BLaER1 (cell line): ENCODE data around the gene TIMM10.
A peak's percentile ranks its signal among the peaks of the same experiment; 100 is the strongest.
"Not testable (repeated sequence)": the region's sequence is repeated elsewhere in the genome, so short reads cannot be mapped to it uniquely, and the experiment has no call there.

Source experiments
- H3K27ac ChIP-seq: shearing (Covaris generic); formaldehyde crosslinking; 2 replicates; pipeline ENCODE4 v1.8.1; 2022
- H3K27me3 ChIP-seq: shearing (Covaris generic); formaldehyde crosslinking; 2 replicates; pipeline ENCODE4 v1.8.1; 2022
- H3K36me3 ChIP-seq: shearing (Covaris generic); formaldehyde crosslinking; 2 replicates; pipeline ENCODE4 v1.8.1; 2022
- H3K4me1 ChIP-seq: shearing (Covaris generic); formaldehyde crosslinking; 2 replicates; pipeline ENCODE4 v1.8.1; 2022
- H3K4me2 ChIP-seq: shearing (Covaris generic); formaldehyde crosslinking; 2 replicates; pipeline ENCODE4 v1.8.1; 2022
- H3K4me3 ChIP-seq: shearing (Covaris generic); formaldehyde crosslinking; 2 replicates; pipeline ENCODE4 v1.8.1; 2022
- H3K9ac ChIP-seq: shearing (Covaris generic); formaldehyde crosslinking; 2 replicates; pipeline ENCODE4 v1.8.1; 2022
- H3K9me3 ChIP-seq: shearing (Covaris generic); formaldehyde crosslinking; 2 replicates; pipeline ENCODE4 v1.8.1; 2022
- H4K20me1 ChIP-seq: shearing (Covaris generic); formaldehyde crosslinking; 2 replicates; pipeline ENCODE4 v1.8.1; 2022
- Cebpa-rat ChIP-seq: shearing (Covaris generic); IDR thresholded peaks from 2 replicates; pipeline ENCODE4 v1.8.1; 2022

TIMM10 gene

DNA sequence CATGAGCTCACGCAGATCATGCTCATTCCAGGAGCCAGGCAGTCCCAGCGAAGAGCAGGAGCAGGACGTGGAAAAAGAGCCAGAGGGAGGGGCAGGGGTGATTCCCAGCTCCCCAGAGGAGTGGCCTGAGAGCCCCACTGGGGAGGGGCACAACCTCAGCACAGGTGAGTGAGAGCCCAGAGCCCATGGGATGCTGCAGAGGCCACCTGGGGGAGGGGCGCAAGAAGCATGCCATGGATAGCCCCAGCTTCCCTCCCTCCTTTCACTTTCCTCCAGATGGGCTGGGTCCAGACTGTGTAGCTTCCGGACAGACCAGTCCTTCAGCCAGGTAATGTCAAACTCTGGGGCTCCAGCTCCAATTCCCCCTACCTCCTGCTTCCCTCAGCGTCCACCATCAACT, 13.0 kb upstream of the TIMM10 start:
- Histone ChIP-seq H4K20me1 (no peaks in the 10 kb centered on the region), H3K9me3 (no peaks in the 10 kb centered on the region), H3K36me3 (peaks cover under 1% of the 10 kb centered on the region; the same call in 1 of the 2 replicates), H3K4me2 (no peak overlapping the region), H3K27ac (no peak overlapping the region), H3K4me3 (no peak overlapping the region), H3K4me1 (peaks cover 17% of the 10 kb centered on the region), H3K27me3 (no peaks in the 10 kb centered on the region), H3K9ac (no peak overlapping the region)
- no peak for TF ChIP-seq Cebpa-rat

DNA sequence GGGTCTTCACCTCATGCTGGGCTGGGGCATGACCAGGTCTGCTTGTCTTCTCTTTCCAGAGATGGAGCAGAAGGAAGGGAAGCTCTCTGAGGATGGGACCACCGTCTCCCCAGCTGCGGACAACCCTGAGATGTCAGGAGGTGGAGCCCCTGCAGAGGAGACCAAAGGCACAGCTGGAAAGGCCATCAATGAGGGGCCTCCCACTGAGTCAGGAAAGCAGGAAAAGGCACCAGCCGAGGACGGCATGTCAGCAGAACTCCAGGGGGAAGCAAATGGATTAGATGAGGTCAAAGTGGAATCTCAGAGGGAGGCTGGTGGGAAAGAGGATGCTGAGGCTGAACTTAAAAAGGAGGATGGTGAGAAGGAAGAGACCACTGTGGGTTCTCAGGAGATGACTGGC, 12.0 kb upstream of the TIMM10 start:
- no peak overlapping the region for H3K4me2 ChIP-seq
- TF ChIP-seq Cebpa-rat = no peak
- H3K4me1 ChIP-seq = peaks cover 8% of the 10 kb centered on the region
- H3K27me3 ChIP-seq = no peaks in the 10 kb centered on the region
- no peak overlapping the region for H3K27ac ChIP-seq
- H3K9me3 ChIP-seq = no peaks in the 10 kb centered on the region
- no peaks in the 10 kb centered on the region for H3K36me3 ChIP-seq
- no peaks in the 10 kb centered on the region for H4K20me1 ChIP-seq
- H3K4me3 ChIP-seq = no peak overlapping the region
- no peak overlapping the region for H3K9ac ChIP-seq

DNA sequence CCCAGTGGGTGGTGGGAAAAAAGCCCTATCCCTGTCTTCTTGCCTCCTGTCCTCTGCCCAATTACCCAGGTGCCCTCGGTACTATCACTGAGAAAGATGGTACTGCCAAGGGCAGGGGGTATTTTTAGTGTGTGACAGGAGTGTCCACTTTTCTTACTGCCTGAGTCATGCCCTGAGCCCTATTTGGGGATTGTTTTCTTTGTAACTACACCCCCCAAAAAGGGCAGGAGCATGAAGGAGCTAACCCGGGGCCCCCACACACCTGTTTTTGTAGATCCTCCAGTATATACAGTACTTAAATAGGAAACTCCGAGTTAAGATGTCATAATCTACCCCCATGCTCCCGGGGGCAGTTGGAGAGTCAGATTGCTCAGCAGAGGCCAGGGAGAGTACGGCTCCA, 10.6 kb upstream of the TIMM10 start:
- H3K4me1 ChIP-seq = no peaks in the 10 kb centered on the region
- H3K4me3 ChIP-seq = no peak overlapping the region
- no peak overlapping the region for H3K9ac ChIP-seq
- H3K9me3 ChIP-seq = no peaks in the 10 kb centered on the region
- no peaks in the 10 kb centered on the region for H4K20me1 ChIP-seq
- H3K27ac ChIP-seq = no peak overlapping the region
- H3K27me3 ChIP-seq = no peaks in the 10 kb centered on the region
- H3K4me2 ChIP-seq = no peak overlapping the region
- no peaks in the 10 kb centered on the region for H3K36me3 ChIP-seq
- TF ChIP-seq Cebpa-rat = no peak

DNA sequence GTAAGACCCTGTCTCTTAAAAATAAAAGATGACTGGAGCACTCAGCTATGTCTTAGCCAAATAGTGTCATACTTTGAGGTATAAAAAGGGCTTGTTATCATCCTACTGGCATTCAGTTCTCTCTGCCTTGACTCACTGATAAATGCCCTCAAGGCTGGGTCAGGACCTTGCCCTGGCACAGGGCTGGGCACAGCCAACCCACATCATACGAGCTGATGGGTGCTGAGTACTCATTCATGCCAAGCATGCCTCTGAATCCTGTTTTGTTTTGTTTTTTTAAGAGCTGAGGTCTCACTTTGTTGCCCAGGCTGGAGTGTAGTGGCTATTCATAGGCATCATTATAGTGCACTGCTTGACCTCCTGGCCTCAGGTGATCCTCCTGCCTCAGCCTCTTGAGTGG, 8.8 kb upstream of the TIMM10 start:
- H3K27ac ChIP-seq = no peak overlapping the region
- no peak overlapping the region for H3K9ac ChIP-seq
- H3K4me3 ChIP-seq = no peak overlapping the region
- no peaks in the 10 kb centered on the region for H4K20me1 ChIP-seq
- H3K36me3 ChIP-seq = no peaks in the 10 kb centered on the region
- no peak overlapping the region for H3K4me2 ChIP-seq
- no peak for TF ChIP-seq Cebpa-rat
- no peaks in the 10 kb centered on the region for H3K9me3 ChIP-seq
- no peaks in the 10 kb centered on the region for H3K4me1 ChIP-seq
- H3K27me3 ChIP-seq = no peaks in the 10 kb centered on the region

DNA sequence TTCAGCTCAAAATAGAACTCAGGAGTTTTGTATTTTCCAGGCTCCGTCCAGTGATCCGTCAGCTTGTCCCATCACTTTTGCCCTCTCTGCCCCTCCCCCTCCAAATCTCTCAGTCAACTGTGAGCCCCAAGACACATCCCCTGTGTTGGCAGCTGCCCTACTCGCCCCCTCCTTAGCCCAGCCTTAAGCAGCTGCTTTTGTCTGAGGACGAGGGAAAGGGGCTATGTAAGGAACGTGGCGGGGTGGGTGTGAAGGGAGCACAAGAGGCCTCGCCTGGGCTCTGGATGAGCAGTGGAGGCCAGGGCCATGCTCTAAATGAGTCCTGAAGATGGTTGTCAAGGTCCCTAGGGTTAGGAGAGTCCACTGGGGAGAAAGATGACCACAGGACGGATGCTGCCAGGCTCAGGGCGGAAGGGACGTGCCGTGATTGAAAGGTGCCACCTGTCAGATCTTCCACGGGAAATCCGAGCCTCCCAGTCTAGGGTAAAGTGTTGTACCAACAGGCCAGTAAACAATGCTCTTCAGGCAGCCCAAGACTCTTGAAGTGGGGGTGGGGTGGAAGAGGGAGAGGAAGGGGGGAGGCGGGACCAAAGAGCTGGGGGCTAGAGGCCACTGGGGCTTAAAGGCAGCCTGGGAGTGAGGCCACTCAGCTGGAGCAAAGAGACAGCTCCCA, 6.5 kb upstream of the TIMM10 start, which contains the start of gene SMTNL1:
Gene SMTNL1, plus strand, starts transcription at position 649 of the 673 bp plus-strand sequence. CDS start 5,048 bp downstream, outside the sequence.
- no peaks in the 10 kb centered on the region for H3K4me1 ChIP-seq
- no peak within 1 kb of the TSS for H3K27ac ChIP-seq
- H3K27me3 ChIP-seq = no peaks in the 10 kb centered on the region
- H4K20me1 ChIP-seq = no peaks in the 10 kb centered on the region
- no peak within 1 kb of the TSS for H3K9ac ChIP-seq
- no peaks in the 10 kb centered on the region for H3K9me3 ChIP-seq
- no peaks in the 10 kb centered on the region for H3K36me3 ChIP-seq
- H3K4me3 ChIP-seq = no peak within 1 kb of the TSS
- no peak within 1 kb of the TSS for H3K4me2 ChIP-seq
- no peak for TF ChIP-seq Cebpa-rat

DNA sequence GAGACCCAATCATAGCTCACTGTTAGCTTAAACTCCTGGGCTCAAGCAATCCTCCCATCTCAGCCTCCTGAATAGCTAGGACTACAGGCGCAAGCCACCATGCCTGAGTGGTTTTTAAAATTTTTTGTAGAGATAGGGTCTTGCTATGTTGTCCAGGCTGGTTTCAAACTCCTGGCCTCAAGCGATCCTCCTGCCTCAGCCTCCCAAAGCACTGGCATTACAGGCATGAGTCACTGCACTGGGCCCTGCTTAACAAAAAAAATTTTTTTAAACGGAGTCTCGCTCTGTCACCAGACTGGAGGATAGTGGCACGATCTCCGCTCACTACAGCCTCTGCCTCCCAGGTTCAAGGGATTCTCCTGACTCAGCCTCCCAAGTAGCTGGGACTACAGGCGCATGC, 3.9 kb upstream of the TIMM10 start:
- H3K4me1 ChIP-seq = peaks cover 17% of the 10 kb centered on the region
- H4K20me1 ChIP-seq = not testable (repeated sequence)

DNA sequence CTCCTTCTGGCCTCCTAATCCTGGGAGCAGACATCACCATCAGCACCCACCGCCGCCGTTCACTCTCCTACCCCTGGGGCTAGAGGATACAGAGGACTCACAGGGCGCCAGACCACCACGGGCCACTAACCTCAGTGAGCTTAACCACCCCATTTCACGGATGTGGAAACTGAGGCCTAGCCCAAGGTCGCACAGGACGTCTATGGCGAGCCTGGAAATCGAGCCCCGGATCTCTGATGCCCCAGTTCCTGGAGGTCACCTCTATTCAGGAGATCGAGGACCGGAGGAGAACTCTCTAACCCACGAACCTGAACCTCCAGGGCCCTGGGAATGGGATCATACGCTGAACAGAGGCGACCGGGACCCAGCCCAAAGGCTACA, 349 bp downstream of the TIMM10 start:
- Histone ChIP-seq H3K9me3 (no peaks in the 10 kb centered on the region), H3K27me3 (no peaks in the 10 kb centered on the region), H3K9ac (peak overlapping the region; percentile 90), H3K4me1 (peaks cover 26% of the 10 kb centered on the region), H3K4me2 (peak overlapping the region; percentile 87), H4K20me1 (peaks cover 12% of the 10 kb centered on the region), H3K4me3 (peak overlapping the region; percentile 86), H3K36me3 (peaks cover 31% of the 10 kb centered on the region), H3K27ac (peak overlapping the region; percentile 93)
- no peak for TF ChIP-seq Cebpa-rat

More for the DNA sequence above, 3.9 kb upstream of the TIMM10 start:
- not testable (repeated sequence) for H3K4me3 ChIP-seq, H3K4me2 ChIP-seq, H3K36me3 ChIP-seq, H3K27ac ChIP-seq, H3K9ac ChIP-seq, H3K9me3 ChIP-seq, H3K27me3 ChIP-seq

DNA sequence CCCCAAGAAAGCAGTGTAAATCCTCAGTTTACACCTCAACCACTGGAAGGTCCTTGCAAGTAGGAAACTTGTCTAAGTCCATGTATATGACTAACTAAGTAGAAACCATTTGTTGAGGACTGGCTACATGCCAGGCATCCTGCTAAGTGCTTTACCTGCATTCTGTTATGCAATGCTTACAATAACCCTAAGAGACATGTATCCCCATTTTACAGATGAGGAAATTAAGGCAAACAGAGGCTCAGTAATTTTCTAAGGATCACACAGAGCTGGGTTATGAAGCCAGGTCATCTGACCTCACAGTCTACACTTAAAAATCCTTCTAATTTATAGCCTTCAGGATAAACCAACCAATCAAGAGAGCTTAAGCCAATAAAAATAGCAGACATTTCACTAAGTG, 1.5 kb downstream of the TIMM10 start:
- no peak overlapping the region for H3K4me3 ChIP-seq
- H3K27me3 ChIP-seq = no peaks in the 10 kb centered on the region
- peak overlapping the region; percentile 87 for H3K4me2 ChIP-seq
- H4K20me1 ChIP-seq = peaks cover 12% of the 10 kb centered on the region
- TF ChIP-seq Cebpa-rat = no peak
- peaks cover 26% of the 10 kb centered on the region for H3K4me1 ChIP-seq
- no peak overlapping the region for H3K27ac ChIP-seq
- peaks cover 38% of the 10 kb centered on the region for H3K36me3 ChIP-seq
- H3K9ac ChIP-seq = peak overlapping the region; percentile 90; the same call in 1 of the 2 replicates
- no peaks in the 10 kb centered on the region for H3K9me3 ChIP-seq

DNA sequence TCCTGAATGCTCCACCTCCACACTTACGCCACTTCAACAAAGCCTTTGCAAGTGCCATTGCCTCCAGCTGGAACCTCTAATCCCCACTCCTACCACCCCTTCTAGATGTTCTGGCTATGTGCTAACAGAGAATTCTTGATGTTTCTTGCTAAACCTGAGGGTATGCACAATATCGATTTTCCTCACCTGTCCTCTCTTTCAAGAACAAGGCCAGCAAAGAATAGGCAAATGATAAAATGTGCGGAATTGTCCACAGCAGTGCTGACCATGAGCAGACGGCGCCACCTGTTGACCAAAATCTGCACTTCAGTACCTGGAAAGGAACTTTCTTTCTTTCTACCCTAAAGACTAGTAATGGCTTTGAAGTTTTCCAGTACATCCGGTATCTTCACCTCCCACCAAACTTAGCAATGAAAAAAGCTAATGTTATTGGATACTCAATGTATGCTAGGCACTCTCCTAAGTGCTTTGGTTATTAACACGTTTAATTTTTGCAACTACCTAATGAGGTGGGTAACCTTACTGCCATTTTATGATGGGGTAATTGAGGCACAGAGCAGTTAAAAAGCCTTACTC, 3.4 kb downstream of the TIMM10 start:
- Histone ChIP-seq H3K4me2 (no peak overlapping the region), H3K9me3 (no peaks in the 10 kb centered on the region), H3K27me3 (no peaks in the 10 kb centered on the region), H3K4me3 (no peak overlapping the region), H3K27ac (no peak overlapping the region), H3K4me1 (peaks cover 26% of the 10 kb centered on the region), H4K20me1 (peaks cover 12% of the 10 kb centered on the region), H3K36me3 (peaks cover 38% of the 10 kb centered on the region), H3K9ac (no peak overlapping the region)
- TF ChIP-seq Cebpa-rat = no peak

DNA sequence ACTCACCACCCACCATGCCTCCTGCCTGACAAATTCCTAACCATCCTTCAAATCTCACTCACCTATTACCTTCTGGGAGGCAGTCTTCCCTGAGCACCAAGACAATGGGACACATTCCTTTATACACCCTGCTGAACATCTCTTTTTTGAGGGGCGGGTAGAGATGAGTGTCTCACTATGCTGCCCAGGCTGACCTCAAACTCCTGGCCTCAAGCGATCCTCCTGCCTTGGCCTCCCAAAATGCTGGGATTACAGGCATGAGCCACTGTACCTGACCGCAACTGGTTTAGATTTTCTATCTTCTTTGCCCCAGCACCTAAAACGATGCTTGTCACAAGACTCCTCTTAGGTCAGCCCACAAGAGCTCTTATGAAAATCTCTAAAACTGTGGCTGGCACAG, 7.1 kb downstream of the TIMM10 start:
- H3K9me3 ChIP-seq = no peaks in the 10 kb centered on the region
- no peak for TF ChIP-seq Cebpa-rat
- peaks cover 31% of the 10 kb centered on the region for H3K36me3 ChIP-seq
- no peak overlapping the region for H3K4me2 ChIP-seq
- no peak overlapping the region for H3K27ac ChIP-seq
- no peak overlapping the region for H3K4me3 ChIP-seq
- no peaks in the 10 kb centered on the region for H3K4me1 ChIP-seq
- H4K20me1 ChIP-seq = peaks cover 5% of the 10 kb centered on the region; the same call in 1 of the 2 replicates
- no peaks in the 10 kb centered on the region for H3K27me3 ChIP-seq
- H3K9ac ChIP-seq = no peak overlapping the region
